ENCODE measurements around the gene CYLC1.

DNA sequence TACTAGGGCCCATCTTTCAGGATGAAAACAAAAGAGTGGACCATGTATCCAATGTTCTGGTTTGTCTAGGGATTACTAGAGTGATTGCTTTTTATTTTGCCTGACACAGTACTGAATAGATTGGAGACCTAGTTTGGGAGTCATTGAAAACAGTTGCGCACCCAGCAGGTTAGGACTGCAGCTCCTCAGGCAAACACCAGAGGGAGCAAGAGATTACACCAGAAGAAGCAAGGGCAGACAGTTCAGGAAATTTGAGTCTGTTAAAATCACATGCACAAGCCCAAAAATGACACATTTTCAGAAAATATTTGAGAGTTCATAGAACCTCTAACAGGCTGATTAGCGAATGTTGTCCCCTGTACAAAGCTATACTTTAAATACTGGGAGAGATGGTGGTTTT, 55.6 kb downstream of the CYLC1 start:
- TF ChIP-seq POLR2A (IDR thresholded peaks at IDR 0.05; ENCODE audit: low read length) (no peak), GATA1 (IDR thresholded peaks at IDR 0.05; ENCODE audit: low read depth, low read length) (no peak)

Measured in erythroblast (primary cell).